Activated B cell treated with CpG ODN at 0.5 μM for 24 hours (primary cell): ENCODE measurements around the gene SYNGR1. TPM values are rescaled to one million over a fixed set of nuclear protein-coding genes. Genes with fewer than 3 reads are reported as not detected.

Experiments
- ATAC-seq: fragments of 200-7000 bp; cut with Tn5 transposase; one replicate; pipeline ENCODE4 v1.10.0; 2021; ENCODE audit warnings: low read depth, mild to moderate bottlenecking, moderate library complexity
- CTCF ChIA-PET: fragments of 350-600 bp; sonication (Branson Sonifier 250); formaldehyde crosslinking; loops from one replicate; lab custom pipeline; 2021; ENCODE audit warnings: antibody characterized with exemption; lab: Charles Lee
- POLR2A ChIA-PET: fragments of 350-600 bp; sonication (Branson Sonifier 250); formaldehyde crosslinking; loops from one replicate; lab custom pipeline; 2021; ENCODE audit warnings: antibody characterized with exemption; lab: Charles Lee
- DNase-seq: peaks from one replicate; pipeline ENCODE4 v3.0.0; 2022
- H3K27ac Mint-ChIP-seq: one replicate; pipeline ENCODE4 v1.8.0; 2020; ENCODE audit warnings: mixed read lengths
- H3K27me3 Mint-ChIP-seq: one replicate; pipeline ENCODE4 v1.8.0; 2021; ENCODE audit warnings: mixed read lengths
- H3K36me3 Mint-ChIP-seq: one replicate; pipeline ENCODE4 v1.8.0; 2021; ENCODE audit warnings: low read depth, mixed read lengths
- H3K4me1 Mint-ChIP-seq: one replicate; pipeline ENCODE4 v1.8.0; 2021; ENCODE audit warnings: mixed read lengths
- H3K4me3 Mint-ChIP-seq: one replicate; pipeline ENCODE4 v1.8.0; 2020; ENCODE audit warnings: mild to moderate bottlenecking, mixed read lengths
- H3K9me3 Mint-ChIP-seq: one replicate; pipeline ENCODE4 v1.8.0; 2020; ENCODE audit warnings: mixed read lengths
- CTCF ChIP-seq: fragments of 200-600 bp; IDR thresholded peaks from one replicate; pipeline ENCODE4 v1.8.0; 2022; ENCODE audit warnings: antibody characterized with exemption, mild to moderate bottlenecking
- intact Hi-C: fragments of 100-400 bp; cut with micrococcal nuclease; formaldehyde crosslinking; loops from one replicate; pipeline ENCODE4 v1.15.1; 2024
- total RNA-seq: library from RNA; stranded (reverse); gene quantifications from 2 replicates; pipeline ENCODE4 v1.2.3, GENCODE V29; 2022

Gene SYNGR1
- total RNA-seq, 1 donor from 2014 or later = 11.4 TPM

GRCh38 chr22:39350757-39351688 lies 1.2 kb downstream of the SYNGR1 start:
- Mint-ChIP-seq H3K27ac (peak overlapping the region; percentile 93), H3K4me3 (peak overlapping the region; percentile 68), H3K9me3 (no peaks in the 10 kb centered on the region), H3K4me1 (peaks cover 40% of the 10 kb centered on the region), H3K36me3 (no peaks in the 10 kb centered on the region), H3K27me3 (peaks cover 2% of the 10 kb centered on the region)
- DNase-seq (no peak), ATAC-seq (peak; percentile 37)
- POLR2A ChIA-PET = interaction anchor here (0.6 to 5.0 kb wide), 32 partner anchors 7 to 1504 kb away, joined by 3 to 94 read pairs (median 4); partner anchors contain the start of genes ATF4, CBX7, MIEF1 and RPL3
- CTCF ChIA-PET = interaction anchor here (1.0 to 2.2 kb wide), 8 partner anchors 8 to 180 kb away, joined by 3 to 14 read pairs (median 6); partner anchors contain the start of gene TAB1
- intact Hi-C loops = loop anchor here (1.0 to 2.0 kb wide), 9 partner anchors 8 to 693 kb away; partner anchors contain the start of genes RPL3 and TAB1
- no peak for TF ChIP-seq CTCF

- DNase-seq (peak; percentile 78), ATAC-seq (peak; percentile 84)
- CTCF ChIA-PET = interaction anchor here (1.0 to 2.2 kb wide), 8 partner anchors 9 to 181 kb away, joined by 3 to 14 read pairs (median 6); partner anchors contain the start of gene TAB1
- Mint-ChIP-seq H3K27me3 (no peaks in the 10 kb centered on the region), H3K4me1 (peaks cover 40% of the 10 kb centered on the region), H3K36me3 (no peaks in the 10 kb centered on the region), H3K9me3 (no peaks in the 10 kb centered on the region), H3K27ac (peak overlapping the region; percentile 93), H3K4me3 (peak overlapping the region; percentile 68)
- POLR2A ChIA-PET = interaction anchor here (0.6 to 5.0 kb wide), 29 partner anchors 8 to 820 kb away, joined by 3 to 94 read pairs (median 4); partner anchors contain the start of genes ATF4, CBX7, MIEF1 and RPL3
- intact Hi-C loops = loop anchor here (1.0 to 2.0 kb wide), 8 partner anchors 8 to 177 kb away; partner anchors contain the start of genes RPL3 and TAB1
- no peak for TF ChIP-seq CTCF
Observed at GRCh38 chr22:39351689-39352214, 2.0 kb downstream of the SYNGR1 start.

- Mint-ChIP-seq H3K27me3 (no peaks in the 10 kb centered on the region), H3K4me1 (peaks cover 40% of the 10 kb centered on the region), H3K36me3 (no peaks in the 10 kb centered on the region), H3K9me3 (no peaks in the 10 kb centered on the region), H3K27ac (peak overlapping the region; percentile 93), H3K4me3 (peak overlapping the region; percentile 68)
- CTCF ChIA-PET = interaction anchor here (1.2 to 2.2 kb wide), 6 partner anchors 9 to 181 kb away, joined by 3 to 14 read pairs (median 6); partner anchors contain the start of gene TAB1
- intact Hi-C loops = no loop called here
- no peak for ATAC-seq
- no peak for TF ChIP-seq CTCF
- POLR2A ChIA-PET = interaction anchor here (1.0 to 5.0 kb wide), 14 partner anchors 9 to 692 kb away, joined by 3 to 94 read pairs (median 7); partner anchors contain the start of genes ATF4, MIEF1, RPL3 and TAB1
- no peak for DNase-seq
Observed at GRCh38 chr22:39352306-39352891, 2.6 kb downstream of the SYNGR1 start.

GRCh38 chr22:39353346-39353745 lies 3.6 kb downstream of the SYNGR1 start:
- CTCF ChIA-PET = interaction anchor here (2.2 kb wide), 1 partner anchor 10 kb away, joined by 14 read pairs; no protein-coding TSS in a partner anchor
- Mint-ChIP-seq H3K9me3 (no peaks in the 10 kb centered on the region), H3K4me3 (no peak overlapping the region), H3K27me3 (no peaks in the 10 kb centered on the region), H3K4me1 (peaks cover 40% of the 10 kb centered on the region), H3K36me3 (no peaks in the 10 kb centered on the region), H3K27ac (no peak overlapping the region)
- intact Hi-C loops = no loop called here
- POLR2A ChIA-PET = interaction anchor here (2.8 to 5.0 kb wide), 2 partner anchors 35 to 46 kb away, joined by 21 to 94 read pairs; partner anchors contain the start of genes RPL3 and TAB1
- DNase-seq (no peak), ATAC-seq (no peak)
- no peak for TF ChIP-seq CTCF
